ENCODE measurements around the gene NCR3LG1. TPM values are rescaled to one million over a fixed set of nuclear protein-coding genes. Genes with fewer than 3 reads are reported as not detected.

Gene NCR3LG1
- polyA plus RNA-seq, 2 of the 4 experiments (the other 2 are of a cell fraction) = 1.1 to 2.4 TPM

GRCh38 chr11:17403980-17404759 is 52.6 kb downstream of the NCR3LG1 start:
- Histone ChIP-seq H3K4me2 (no peak overlapping the region), H3K27ac (no peak overlapping the region; a peak in 1 of 6 replicates), H3K4me3 (no peak overlapping the region), H3K4me1 (peaks cover 13% of the 10 kb centered on the region), H3K9me3 (no peaks in the 10 kb centered on the region)
- FAIRE-seq = no peak
- ATAC-seq = no peak
- TF ChIP-seq ZSCAN20 (CRISPR knock-in tag; IDR thresholded peaks at IDR 0.05) (no peak), MAFK (IDR thresholded peaks at IDR 0.05; ENCODE audit: partially characterized antibody) (no peak), MYC (IDR thresholded peaks at IDR 0.05; ENCODE audit: borderline replicate concordance, low read length) (no peak), SREBF2 (IDR thresholded peaks at IDR 0.05) (no peak), BHLHE40 (IDR thresholded peaks at IDR 0.05; ENCODE audit: low read depth, low read length) (no peak), RCOR1 (IDR thresholded peaks at IDR 0.05; ENCODE audit: low read depth, low read length) (no peak), HES2 (IDR thresholded peaks at IDR 0.05) (no peak)
- CTCF ChIA-PET = interaction anchor here (1.2 to 7.2 kb wide), 7 partner anchors 8 to 101 kb away, joined by 3 to 59 read pairs (median 8); partner anchors contain the start of gene KCNJ11
- no peak for DNase-seq (ENCODE audit: low read depth in 1 of 2, low spot score in 1 of 2)
- POLR2A ChIA-PET = no interaction called here
- 87% methylated on average over 18 of the region's 18 CpGs for WGBS (ENCODE audit: missing lambda C conversion rate)

- no peaks in the 10 kb centered on the region for H3K9me3 ChIP-seq
Measured at GRCh38 chr11:17405232-17406005, 53.8 kb downstream of the NCR3LG1 start.

GRCh38 chr11:17406082-17406817 is 54.6 kb downstream of the NCR3LG1 start:
- 78% methylated on average over 5 of the region's 8 CpGs for WGBS (ENCODE audit: missing lambda C conversion rate)
- no peak for TF ChIP-seq CHD4 (IDR thresholded peaks at IDR 0.05; ENCODE audit: borderline replicate concordance)
- TF ChIP-seq KDM1A (IDR thresholded peaks at IDR 0.05; ENCODE audit: low read depth) = peak; percentile 55; the same call in 1 of the 2 replicates
- no peak for TF ChIP-seq CHD2 (IDR thresholded peaks at IDR 0.05; ENCODE audit: low read length, partially characterized antibody)
- Histone ChIP-seq H3K4me1 (peaks cover 13% of the 10 kb centered on the region), H3K27ac (peak overlapping the region; percentile 71 to 85), H3K4me2 (peak overlapping the region; percentile 64), H3K9me3 (no peaks in the 10 kb centered on the region), H3K4me3 (no peak overlapping the region; the same call in 2 of the 3 replicates)
- ATAC-seq (no peak), FAIRE-seq (no peak), DNase-seq (ENCODE audit: low read depth in 1 of 2, low spot score in 1 of 2) (no peak)
- ChIA-PET CTCF (interaction anchor here (0.8 to 5.0 kb wide), 10 partner anchors 7 to 122 kb away, joined by 3 to 36 read pairs (median 4); no protein-coding TSS in a partner anchor), POLR2A (no interaction called here)

More at GRCh38 chr11:17405232-17406005, 53.8 kb downstream of the NCR3LG1 start:
- CTCF ChIA-PET = interaction anchor here (0.8 to 5.0 kb wide), 10 partner anchors 8 to 100 kb away, joined by 3 to 36 read pairs (median 4); no protein-coding TSS in a partner anchor
- POLR2A ChIA-PET = no interaction called here
- Histone ChIP-seq H3K4me1 (peaks cover 13% of the 10 kb centered on the region), H3K4me2 (peak overlapping the region; percentile 64), H3K4me3 (no peak overlapping the region; the same call in 2 of the 3 replicates), H3K27ac (peak overlapping the region; percentile 71 to 85)
- FAIRE-seq = no peak
- peak; percentile 79 to 86 for ATAC-seq
- peak; percentile 47 to 64 for DNase-seq (ENCODE audit: low read depth in 1 of 2, low spot score in 1 of 2)
- TF ChIP-seq, protein P1, sequence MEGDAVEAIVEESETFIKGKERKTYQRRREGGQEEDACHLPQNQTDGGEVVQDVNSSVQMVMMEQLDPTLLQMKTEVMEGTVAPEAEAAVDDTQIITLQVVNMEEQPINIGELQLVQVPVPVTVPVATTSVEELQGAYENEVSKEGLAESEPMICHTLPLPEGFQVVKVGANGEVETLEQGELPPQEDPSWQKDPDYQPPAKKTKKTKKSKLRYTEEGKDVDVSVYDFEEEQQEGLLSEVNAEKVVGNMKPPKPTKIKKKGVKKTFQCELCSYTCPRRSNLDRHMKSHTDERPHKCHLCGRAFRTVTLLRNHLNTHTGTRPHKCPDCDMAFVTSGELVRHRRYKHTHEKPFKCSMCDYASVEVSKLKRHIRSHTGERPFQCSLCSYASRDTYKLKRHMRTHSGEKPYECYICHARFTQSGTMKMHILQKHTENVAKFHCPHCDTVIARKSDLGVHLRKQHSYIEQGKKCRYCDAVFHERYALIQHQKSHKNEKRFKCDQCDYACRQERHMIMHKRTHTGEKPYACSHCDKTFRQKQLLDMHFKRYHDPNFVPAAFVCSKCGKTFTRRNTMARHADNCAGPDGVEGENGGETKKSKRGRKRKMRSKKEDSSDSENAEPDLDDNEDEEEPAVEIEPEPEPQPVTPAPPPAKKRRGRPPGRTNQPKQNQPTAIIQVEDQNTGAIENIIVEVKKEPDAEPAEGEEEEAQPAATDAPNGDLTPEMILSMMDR (IDR thresholded peaks at IDR 0.05) = peak; percentile 26; the same call in 1 of the 3 replicates
- TF ChIP-seq RCOR1 (IDR thresholded peaks at IDR 0.05; ENCODE audit: low read depth, low read length) (no peak), MAFK (IDR thresholded peaks at IDR 0.05; ENCODE audit: partially characterized antibody) (peak; percentile 82)
- whole genome bisulfite sequencing (ENCODE audit: missing lambda C conversion rate) = 42% methylated on average over 15 of the region's 15 CpGs

GRCh38 chr11:17406818-17407149 is 55.2 kb downstream of the NCR3LG1 start:
- WGBS (ENCODE audit: missing lambda C conversion rate) = 98% methylated on average over 12 of the region's 13 CpGs
- ATAC-seq (no peak), FAIRE-seq (no peak), DNase-seq (ENCODE audit: low read depth in 1 of 2, low spot score in 1 of 2) (no peak)
- ChIA-PET CTCF (interaction anchor here (0.8 to 5.0 kb wide), 4 partner anchors 12 to 121 kb away, joined by 3 to 36 read pairs (median 6); no protein-coding TSS in a partner anchor), POLR2A (no interaction called here)
- no peak overlapping the region for H3K4me3 ChIP-seq
- H3K4me2 ChIP-seq = no peak overlapping the region
- H3K27ac ChIP-seq = peak overlapping the region in 1 of 2 experiments; percentile 71; a peak in 1 of 6 replicates
- peaks cover 13% of the 10 kb centered on the region for H3K4me1 ChIP-seq
- no peaks in the 10 kb centered on the region for H3K9me3 ChIP-seq
- TF ChIP-seq NR3C1 (IDR thresholded peaks at IDR 0.05) = no peak
- TF ChIP-seq FOSL2 (IDR thresholded peaks at IDR 0.05) = no peak
- no peak for TF ChIP-seq FOSL2 (CRISPR knock-in tag; IDR thresholded peaks at IDR 0.05)
- no peak for TF ChIP-seq HDAC2 (IDR thresholded peaks at IDR 0.05)
- no peak for TF ChIP-seq SMC3 (IDR thresholded peaks at IDR 0.05)
- no peak for TF ChIP-seq ELK1 (IDR thresholded peaks at IDR 0.05; ENCODE audit: low read depth, low read length)
- TF ChIP-seq, protein P2, sequence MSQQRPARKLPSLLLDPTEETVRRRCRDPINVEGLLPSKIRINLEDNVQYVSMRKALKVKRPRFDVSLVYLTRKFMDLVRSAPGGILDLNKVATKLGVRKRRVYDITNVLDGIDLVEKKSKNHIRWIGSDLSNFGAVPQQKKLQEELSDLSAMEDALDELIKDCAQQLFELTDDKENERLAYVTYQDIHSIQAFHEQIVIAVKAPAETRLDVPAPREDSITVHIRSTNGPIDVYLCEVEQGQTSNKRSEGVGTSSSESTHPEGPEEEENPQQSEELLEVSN (IDR thresholded peaks at IDR 0.05; ENCODE audit: borderline replicate concordance, low read depth) = no peak
- TF ChIP-seq TFCP2L1 (CRISPR knock-in tag; IDR thresholded peaks at IDR 0.05) = no peak
- no peak for TF ChIP-seq CBX2 (IDR thresholded peaks at IDR 0.05; ENCODE audit: borderline replicate concordance, low read depth)
- TF ChIP-seq KDM1A (IDR thresholded peaks at IDR 0.05; ENCODE audit: low read depth) = no peak
- no peak for TF ChIP-seq ZC3H11A (IDR thresholded peaks at IDR 0.05)
- TF ChIP-seq HOXB13 (CRISPR knock-in tag; IDR thresholded peaks at IDR 0.05; ENCODE audit: low read depth) = no peak
- TF ChIP-seq HEYL (CRISPR knock-in tag; IDR thresholded peaks at IDR 0.05) = no peak
- no peak for TF ChIP-seq EHMT2 (IDR thresholded peaks at IDR 0.05; ENCODE audit: low read depth)

All from A549 (cell line).